GM18867 (cell line): Measurements from ENCODE around the gene NR5A2.
A peak's percentile ranks its signal among the peaks of the same experiment; 100 is the strongest.
"Not testable (repeated sequence)": the region's sequence is repeated elsewhere in the genome, so short reads cannot be mapped to it uniquely, and the experiment has no call there.

Experiments used
- ATAC-seq: cut with Tn5 transposase; IDR thresholded peaks from one replicate; pipeline ENCODE4 v1.9.1; 2021; ENCODE audit warnings: mild to moderate bottlenecking, moderate library complexity; ENCODE audit not compliant: unreplicated experiment

NR5A2 gene

DNA sequence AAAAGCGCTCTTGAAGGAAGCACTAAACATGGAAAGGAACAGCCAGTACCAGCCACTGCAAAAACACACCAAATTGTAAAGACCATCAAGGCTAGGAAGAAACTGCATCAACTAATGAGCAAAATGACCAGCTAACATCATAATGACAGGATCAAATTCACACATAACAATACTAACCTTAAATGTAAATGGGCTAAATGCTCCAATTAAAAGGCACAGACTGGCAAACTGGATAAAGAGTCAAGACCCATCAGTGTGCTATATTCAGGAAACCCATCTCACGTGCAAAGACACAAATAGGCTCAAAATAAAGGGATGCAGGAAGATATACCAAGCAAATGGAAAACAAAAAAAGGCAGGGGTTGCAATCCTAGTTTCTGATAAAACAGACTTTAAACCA lies 159.8 kb downstream of the NR5A2 start:
- ATAC-seq: not testable (repeated sequence)

DNA sequence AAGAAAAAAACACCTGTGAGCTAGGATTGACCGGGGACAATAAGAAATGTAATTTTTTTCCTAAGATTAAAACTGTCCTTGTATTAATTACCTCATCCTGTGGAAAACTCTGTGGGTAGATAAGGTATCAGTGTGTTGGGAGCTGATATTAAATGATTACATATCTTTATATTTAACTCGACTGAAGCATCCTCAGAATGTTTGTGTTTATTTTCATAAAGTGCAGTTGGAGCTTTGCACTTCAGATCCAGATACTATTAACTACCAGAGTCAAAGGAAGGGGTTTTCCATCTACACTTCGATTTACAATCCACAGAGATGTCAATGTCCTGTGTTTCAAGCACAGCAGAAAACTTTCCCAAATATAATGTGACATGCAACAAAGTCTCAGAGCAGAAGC lies 164.5 kb downstream of the NR5A2 start:
- ATAC-seq: no peak

DNA sequence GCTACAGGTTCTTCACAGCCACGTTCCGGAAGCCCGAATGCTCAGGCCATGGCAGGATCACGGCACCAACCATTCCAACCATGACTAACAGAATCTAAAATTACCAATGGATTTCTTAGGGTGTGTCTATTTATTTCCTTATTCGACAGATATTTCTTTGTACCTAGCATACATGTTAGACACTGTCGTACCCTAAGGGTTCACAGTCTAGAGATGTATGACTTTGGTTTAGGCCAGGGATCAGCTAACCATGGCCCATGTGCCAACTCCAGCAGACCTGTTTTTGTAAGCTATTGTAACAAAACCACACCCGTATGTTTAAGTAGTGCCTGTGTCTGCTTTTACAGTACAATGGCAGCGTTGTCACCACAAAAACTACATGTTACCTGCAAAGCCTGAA lies 167.0 kb downstream of the NR5A2 start:
- no peak for ATAC-seq

GRCh38 chr1:200198236-200198635 lies 170.7 kb downstream of the NR5A2 start:
- no peak for ATAC-seq

- ATAC-seq: no peak
Observed at GRCh38 chr1:200205216-200205995, 177.9 kb downstream of the NR5A2 start.

GRCh38 chr1:200206340-200206739 lies 178.8 kb downstream of the NR5A2 start:
- ATAC-seq: no peak

GRCh38 chr1:200206761-200207160 lies 179.3 kb downstream of the NR5A2 start:
- ATAC-seq: no peak

DNA sequence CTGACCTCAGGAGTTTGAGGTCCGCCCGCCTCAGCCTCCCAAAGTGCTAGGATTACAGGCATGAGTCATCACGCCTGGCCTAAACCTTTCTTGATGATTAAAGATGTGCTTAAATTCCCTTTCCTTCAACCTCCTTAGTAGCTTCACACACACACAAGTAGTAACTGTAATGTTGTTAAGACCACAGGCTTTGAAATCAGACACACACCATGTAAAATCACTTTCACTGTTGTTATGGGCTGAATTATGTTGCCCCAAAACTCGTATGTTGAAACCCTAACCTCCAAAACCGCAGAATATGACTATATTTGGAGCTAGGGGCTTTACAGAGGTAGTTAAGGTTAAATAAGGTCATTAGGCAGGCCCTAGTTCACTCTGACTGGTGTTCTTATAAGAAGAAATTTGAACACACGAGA lies 180.2 kb downstream of the NR5A2 start:
- ATAC-seq: peak; percentile 90

DNA sequence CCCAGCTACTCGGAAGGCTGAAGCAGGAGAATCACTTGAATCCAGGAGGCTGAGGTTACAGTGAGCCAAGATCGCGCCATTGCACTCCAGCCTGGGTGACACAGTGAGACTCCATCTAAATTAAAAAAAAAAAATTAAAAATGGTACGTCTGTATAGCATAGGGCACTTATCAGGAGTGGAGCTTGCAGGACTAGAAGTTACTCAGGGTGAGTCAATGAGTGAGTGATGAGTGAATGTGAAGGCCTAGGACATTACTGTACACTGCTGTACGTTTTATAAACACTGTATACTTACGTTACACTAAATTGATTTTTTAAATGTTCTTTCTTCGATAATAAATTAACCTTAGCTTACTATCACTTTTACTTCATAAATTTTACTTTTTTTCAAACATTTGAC lies 183.6 kb downstream of the NR5A2 start:
- ATAC-seq: no peak

GRCh38 chr1:200213392-200213791 lies 185.9 kb downstream of the NR5A2 start:
- ATAC-seq: no peak

DNA sequence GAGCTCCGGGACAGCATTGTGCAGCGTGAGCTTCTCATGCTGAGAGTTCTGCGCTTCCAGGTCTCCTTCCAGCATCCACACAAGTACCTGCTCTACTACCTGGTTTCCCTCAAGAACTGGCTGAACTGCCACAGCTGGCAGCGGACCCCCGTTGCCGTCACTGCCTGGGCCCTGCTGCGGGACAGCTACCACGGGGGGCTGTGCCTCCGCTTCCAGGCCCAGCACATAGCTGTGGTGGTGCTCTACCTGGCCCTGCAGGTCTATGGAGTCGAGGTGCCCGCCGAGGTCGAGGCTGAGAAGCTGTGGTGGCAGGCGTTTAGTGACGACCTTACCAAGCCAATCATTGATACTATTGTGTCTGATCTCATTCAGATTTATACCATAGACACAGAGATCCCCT lies 186.4 kb downstream of the NR5A2 start:
- no peak for ATAC-seq

- ATAC-seq: no peak
Observed at GRCh38 chr1:200215350-200215749, 187.8 kb downstream of the NR5A2 start.

- peak; percentile 75 for ATAC-seq
Observed at GRCh38 chr1:200217703-200218102, 190.2 kb downstream of the NR5A2 start.

DNA sequence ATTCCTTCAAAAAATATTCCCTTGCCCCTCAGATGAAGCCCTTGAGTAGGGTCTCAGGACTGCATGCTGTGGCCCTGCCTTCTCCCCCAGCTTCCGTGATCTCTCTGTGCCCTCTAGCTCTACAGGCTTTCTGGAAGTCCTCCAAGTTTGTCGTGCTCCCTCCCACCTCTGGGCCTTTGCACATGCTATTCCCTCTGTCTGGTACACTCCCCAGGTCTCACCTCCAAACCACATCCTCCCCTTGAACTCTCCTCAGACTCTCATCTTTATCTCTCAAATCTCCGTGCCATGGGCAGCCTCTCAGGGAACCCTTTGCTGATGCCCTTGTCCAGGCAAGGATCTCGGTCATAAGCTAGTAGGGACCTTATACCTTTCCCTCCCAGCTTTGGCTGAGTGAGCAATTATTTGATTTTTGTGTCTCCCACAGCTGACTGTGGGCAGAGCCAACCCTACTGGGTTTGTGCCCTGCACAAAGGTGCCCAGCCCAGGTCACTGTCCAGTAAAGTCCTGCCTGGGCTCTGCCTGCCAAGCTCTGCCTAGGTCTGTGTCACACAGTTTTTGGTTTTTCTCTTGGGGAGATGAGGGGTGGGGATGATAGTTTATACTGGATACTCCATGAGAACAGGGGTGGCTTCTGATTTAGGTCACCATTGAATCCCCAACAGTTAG lies 194.2 kb downstream of the NR5A2 start:
- no peak for ATAC-seq

GRCh38 chr1:200223207-200223606 lies 195.7 kb downstream of the NR5A2 start:
- ATAC-seq: no peak

GRCh38 chr1:200223613-200224012 lies 196.1 kb downstream of the NR5A2 start:
- ATAC-seq: no peak

GRCh38 chr1:200224315-200224714 lies 196.8 kb downstream of the NR5A2 start:
- ATAC-seq: no peak

GRCh38 chr1:200226268-200226968 lies 198.9 kb downstream of the NR5A2 start:
- ATAC-seq: no peak

GRCh38 chr1:200226969-200227303 lies 199.4 kb downstream of the NR5A2 start:
- no peak for ATAC-seq
